OCI-LY3 (cell line): Measurements from ENCODE around the gene DCST1.

Source experiments
- H2AFZ ChIP-seq: fragments of 200-600, 300-600 bp; shearing (Covaris generic); 2 replicates; pipeline ENCODE4 v1.6.0; 2014; ENCODE audit warnings: antibody characterized with exemption, low read depth, low read length
- H3K27ac ChIP-seq: fragments of 200-600, 300-600 bp; sonication (generic); 2 replicates; pipeline ENCODE4 v1.5.1; 2014; ENCODE audit warnings: mild to moderate bottlenecking, low read length, moderate library complexity, mixed read lengths
- H3K27me3 ChIP-seq: fragments of 200-600, 300-600 bp; sonication (generic); 2 replicates; pipeline ENCODE4 v1.6.1; 2014; ENCODE audit warnings: low read depth, low read length, mixed read lengths
- H3K36me3 ChIP-seq: fragments of 200-600, 300-600 bp; sonication (generic); replicated peaks from 2 replicates; pipeline ENCODE3; 2014; ENCODE audit warnings: low read depth, low read length, mixed read lengths
- H3K4me1 ChIP-seq: fragments of 300-600, 200-600 bp; sonication (generic); 2 replicates; pipeline ENCODE4 v1.6.1; 2014; ENCODE audit warnings: low read length, mixed read lengths
- H3K4me2 ChIP-seq: fragments of 200-600, 300-600 bp; sonication (generic); 2 replicates; pipeline ENCODE4 v1.6.1; 2014; ENCODE audit warnings: low read length, mixed read lengths
- H3K4me3 ChIP-seq: fragments of 300-600, 200-600 bp; sonication (generic); 2 replicates; pipeline ENCODE4 v1.5.1; 2014; ENCODE audit warnings: antibody characterized with exemption, mild to moderate bottlenecking, low read length, moderate library complexity
- H3K79me2 ChIP-seq: fragments of 300-600, 200-600 bp; shearing (Covaris generic); 2 replicates; pipeline ENCODE4 v1.6.1; 2014; ENCODE audit warnings: mild to moderate bottlenecking, low read length, mixed read lengths
- H3K9ac ChIP-seq: fragments of 300-600, 200-600 bp; shearing (Covaris generic); 2 replicates; pipeline ENCODE4 v1.6.0; 2014; ENCODE audit warnings: mild to moderate bottlenecking, low read length, moderate library complexity
- H3K9me3 ChIP-seq: fragments of 200-600, 300-600 bp; shearing (Covaris generic); 2 replicates; pipeline ENCODE4 v1.6.1; 2014; ENCODE audit warnings: low read length, mixed read lengths; ENCODE audit not compliant: insufficient read depth
- H4K20me1 ChIP-seq: fragments of 200-600, 300-600 bp; sonication (generic); 2 replicates; pipeline ENCODE4 v1.6.1; 2016; ENCODE audit warnings: low read length, mixed read lengths; ENCODE audit not compliant: insufficient read depth
- CTCF ChIP-seq: fragments of 200-600, 300-600 bp; sonication (generic); IDR thresholded peaks from 2 replicates; pipeline ENCODE4 v1.5.1; 2014; ENCODE audit warnings: antibody characterized with exemption, low read length, low read depth
- EZH2phosphoT487 ChIP-seq: fragments of 200-600 bp; shearing (Covaris generic); IDR thresholded peaks from 2 replicates; pipeline ENCODE4 v1.6.1; 2018; ENCODE audit warnings: antibody characterized with exemption, mixed run types, low read depth

Gene DCST1

DNA sequence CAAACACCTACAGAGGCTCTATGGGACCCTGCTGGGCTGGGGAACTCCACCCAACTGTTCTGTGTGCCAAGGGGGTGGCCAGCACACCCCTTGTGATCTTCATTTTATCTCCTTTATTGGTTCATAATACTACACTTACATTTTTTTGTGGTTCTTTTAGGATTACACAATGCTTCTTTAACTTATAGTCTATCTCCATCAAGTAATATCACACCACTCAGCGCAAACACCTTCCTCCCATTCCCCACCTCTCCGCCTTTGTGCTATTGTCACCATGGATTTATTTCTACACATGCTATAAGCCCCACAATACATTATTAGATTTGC is 61.0 kb downstream of the DCST1 start:
- Histone ChIP-seq H3K9me3 (no peaks in the 10 kb centered on the region), H2AFZ (no peak overlapping the region), H3K4me3 (no peak overlapping the region), H3K79me2 (no peaks in the 10 kb centered on the region), H3K4me2 (no peak overlapping the region), H3K27me3 (peaks cover 16% of the 10 kb centered on the region), H4K20me1 (no peaks in the 10 kb centered on the region), H3K27ac (no peak overlapping the region), H3K9ac (no peak overlapping the region), H3K36me3 (no peaks in the 10 kb centered on the region), H3K4me1 (peaks cover 14% of the 10 kb centered on the region)
- no peak for TF ChIP-seq CTCF
- no peak for TF ChIP-seq EZH2phosphoT487

- H2AFZ ChIP-seq = no peak overlapping the region
- H3K27ac ChIP-seq = no peak overlapping the region
- H3K4me1 ChIP-seq = peaks cover 3% of the 10 kb centered on the region
- no peak overlapping the region for H3K4me3 ChIP-seq
- TF ChIP-seq EZH2phosphoT487 = no peak
- TF ChIP-seq CTCF = no peak
- H3K9ac ChIP-seq = no peak overlapping the region
- no peaks in the 10 kb centered on the region for H4K20me1 ChIP-seq
- peaks cover 16% of the 10 kb centered on the region for H3K27me3 ChIP-seq
- no peaks in the 10 kb centered on the region for H3K36me3 ChIP-seq
- no peak overlapping the region for H3K4me2 ChIP-seq
- H3K79me2 ChIP-seq = no peaks in the 10 kb centered on the region
- no peaks in the 10 kb centered on the region for H3K9me3 ChIP-seq
These were observed 65.7 kb downstream of the DCST1 start for GRCh38 chr1:155099331-155099730.
